ENCODE measurements around the gene STXBP5.

The STXBP5 gene

DNA sequence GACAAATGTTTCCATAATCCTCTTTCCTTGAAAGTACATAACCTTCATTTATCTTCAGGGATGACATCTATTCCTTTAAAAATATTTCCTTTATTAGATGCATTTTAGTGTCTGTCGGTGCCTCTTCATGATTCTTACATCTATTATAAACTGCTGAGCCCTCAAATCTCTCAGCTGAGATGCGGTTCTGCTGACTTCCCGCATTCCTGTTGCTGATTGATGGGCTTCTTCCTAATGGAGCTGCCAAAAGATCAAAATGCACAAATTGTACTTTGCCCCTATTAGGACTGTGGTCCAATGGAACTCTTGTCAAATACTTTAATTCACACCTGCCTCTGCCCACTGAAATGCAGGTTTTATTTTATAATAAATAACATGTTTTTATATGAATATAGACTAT is 225.6 kb downstream of the STXBP5 start:
- H2AFZ ChIP-seq (ENCODE audit: low read depth, low read length), result no peak overlapping the region
- DNase-seq, result no peak
- H3K14ac ChIP-seq (ENCODE audit: low read length in 2 of 2), result no peak overlapping the region
- H3K9ac ChIP-seq (ENCODE audit: low read length), result no peak overlapping the region
- no peak overlapping the region for H4K8ac ChIP-seq (ENCODE audit: low read length)
- H2BK12ac ChIP-seq (ENCODE audit: low read length in 2 of 2), result no peak overlapping the region
- H2BK5ac ChIP-seq (ENCODE audit: low read depth, low read length, poor library complexity, severe bottlenecking), result no peak overlapping the region
- H3K4ac ChIP-seq (ENCODE audit: low read depth in 1 of 2, low read length in 2 of 2), result no peak overlapping the region
- H3K4me3 ChIP-seq (ENCODE audit: insufficient read depth in 1 of 2, low read depth in 1 of 2, low read length in 2 of 2), result no peak overlapping the region
- no peaks in the 10 kb centered on the region for H3K36me3 ChIP-seq (ENCODE audit: control insufficient read depth in 1 of 2, insufficient read depth in 2 of 2, low read depth in 1 of 2, low read length in 2 of 2)
- H3K79me1 ChIP-seq (replicated peaks; ENCODE audit: low read length, poor library complexity, severe bottlenecking), result no peaks in the 10 kb centered on the region
- no peaks in the 10 kb centered on the region for H3K4me1 ChIP-seq (ENCODE audit: control insufficient read depth, insufficient read depth, low read depth, low read length)
- H2BK120ac ChIP-seq (ENCODE audit: low read depth, low read length), result no peak overlapping the region
- no peak overlapping the region for H3K27ac ChIP-seq (ENCODE audit: low read length, poor library complexity, severe bottlenecking)
- no peaks in the 10 kb centered on the region for H3K9me3 ChIP-seq (ENCODE audit: control insufficient read depth, low read length)
- no peak overlapping the region for H3K4me2 ChIP-seq (ENCODE audit: low read length, poor library complexity, severe bottlenecking)
- no peak overlapping the region for H2BK15ac ChIP-seq (ENCODE audit: low read depth, poor library complexity, severe bottlenecking)
- 75% methylated on average over 3 of the region's 3 CpGs for WGBS
- no peak overlapping the region for H2AK5ac ChIP-seq (ENCODE audit: low read length, severe bottlenecking)
- H3K27me3 ChIP-seq (ENCODE audit: control insufficient read depth in 1 of 2, insufficient read depth in 1 of 2, low read length in 2 of 2), result no peaks in the 10 kb centered on the region
- H4K91ac ChIP-seq (ENCODE audit: low read length), result no peak overlapping the region
- H3K18ac ChIP-seq (ENCODE audit: low read depth in 1 of 2, low read length in 2 of 2), result no peak overlapping the region
- no peak overlapping the region for H3K23ac ChIP-seq (ENCODE audit: low read length in 2 of 2)

DNA sequence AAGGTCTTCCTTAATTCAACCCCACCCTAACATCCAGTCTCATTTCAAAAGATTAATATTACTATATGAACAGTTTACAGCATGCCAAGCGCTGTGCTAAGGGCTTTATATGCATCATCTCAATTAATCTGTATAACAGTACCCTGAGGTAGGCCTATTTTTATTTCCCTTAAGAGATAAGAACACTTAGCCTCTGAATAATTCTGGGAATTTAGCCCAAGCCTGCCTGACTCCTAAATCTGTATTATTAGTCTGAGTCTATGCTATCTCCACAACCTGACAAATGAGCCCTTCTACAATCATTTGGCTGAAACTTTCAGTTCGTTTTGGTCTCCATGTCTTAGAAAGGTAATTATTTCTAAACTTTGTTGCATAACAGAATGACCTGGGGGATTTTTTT is 226.6 kb downstream of the STXBP5 start:
- Histone ChIP-seq H3K14ac (ENCODE audit: low read length in 2 of 2) (no peak overlapping the region), H3K9me3 (ENCODE audit: control insufficient read depth, low read length) (peaks cover 3% of the 10 kb centered on the region), H3K4ac (ENCODE audit: low read depth in 1 of 2, low read length in 2 of 2) (no peak overlapping the region), H2BK5ac (ENCODE audit: low read depth, low read length, poor library complexity, severe bottlenecking) (no peak overlapping the region), H3K79me1 (replicated peaks; ENCODE audit: low read length, poor library complexity, severe bottlenecking) (no peaks in the 10 kb centered on the region), H2AK5ac (ENCODE audit: low read length, severe bottlenecking) (no peak overlapping the region), H3K27me3 (ENCODE audit: control insufficient read depth in 1 of 2, insufficient read depth in 1 of 2, low read length in 2 of 2) (no peaks in the 10 kb centered on the region), H2BK120ac (ENCODE audit: low read depth, low read length) (no peak overlapping the region), H2BK12ac (ENCODE audit: low read length in 2 of 2) (no peak overlapping the region), H4K91ac (ENCODE audit: low read length) (no peak overlapping the region), H3K4me3 (ENCODE audit: insufficient read depth in 1 of 2, low read depth in 1 of 2, low read length in 2 of 2) (no peak overlapping the region), H4K8ac (ENCODE audit: low read length) (no peak overlapping the region), H3K36me3 (ENCODE audit: control insufficient read depth in 1 of 2, insufficient read depth in 2 of 2, low read depth in 1 of 2, low read length in 2 of 2) (no peaks in the 10 kb centered on the region), H3K18ac (ENCODE audit: low read depth in 1 of 2, low read length in 2 of 2) (no peak overlapping the region), H2AFZ (ENCODE audit: low read depth, low read length) (no peak overlapping the region), H3K27ac (ENCODE audit: low read length, poor library complexity, severe bottlenecking) (no peak overlapping the region), H2BK15ac (ENCODE audit: low read depth, poor library complexity, severe bottlenecking) (no peak overlapping the region), H3K23ac (ENCODE audit: low read length in 2 of 2) (no peak overlapping the region), H3K4me1 (ENCODE audit: control insufficient read depth, insufficient read depth, low read depth, low read length) (no peaks in the 10 kb centered on the region), H3K9ac (ENCODE audit: low read length) (no peak overlapping the region), H3K4me2 (ENCODE audit: low read length, poor library complexity, severe bottlenecking) (no peak overlapping the region)
- DNase-seq, result no peak
- WGBS, result 100% methylated on average over 1 of the region's 2 CpGs

- no peaks in the 10 kb centered on the region for H3K79me1 ChIP-seq (replicated peaks; ENCODE audit: low read length, poor library complexity, severe bottlenecking)
- no peak overlapping the region for H3K23ac ChIP-seq (ENCODE audit: low read length in 2 of 2)
- no peak overlapping the region for H3K4ac ChIP-seq (ENCODE audit: low read depth in 1 of 2, low read length in 2 of 2)
- no peak overlapping the region for H4K91ac ChIP-seq (ENCODE audit: low read length)
- H3K4me3 ChIP-seq (ENCODE audit: insufficient read depth in 1 of 2, low read depth in 1 of 2, low read length in 2 of 2), result no peak overlapping the region
- H3K9me3 ChIP-seq (ENCODE audit: control insufficient read depth, low read length), result peaks cover 6% of the 10 kb centered on the region
- no peak overlapping the region for H3K14ac ChIP-seq (ENCODE audit: low read length in 2 of 2)
- no peak overlapping the region for H2AK5ac ChIP-seq (ENCODE audit: low read length, severe bottlenecking)
- no peak overlapping the region for H2BK120ac ChIP-seq (ENCODE audit: low read depth, low read length)
- 94% methylated on average over 4 of the region's 4 CpGs for WGBS
- no peak overlapping the region for H4K8ac ChIP-seq (ENCODE audit: low read length)
- no peak overlapping the region for H2BK5ac ChIP-seq (ENCODE audit: low read depth, low read length, poor library complexity, severe bottlenecking)
- no peak for DNase-seq
- no peaks in the 10 kb centered on the region for H3K4me1 ChIP-seq (ENCODE audit: control insufficient read depth, insufficient read depth, low read depth, low read length)
- no peaks in the 10 kb centered on the region for H3K27me3 ChIP-seq (ENCODE audit: control insufficient read depth in 1 of 2, insufficient read depth in 1 of 2, low read length in 2 of 2)
- no peak overlapping the region for H3K4me2 ChIP-seq (ENCODE audit: low read length, poor library complexity, severe bottlenecking)
- H3K27ac ChIP-seq (ENCODE audit: low read length, poor library complexity, severe bottlenecking), result no peak overlapping the region
- no peak overlapping the region for H3K18ac ChIP-seq (ENCODE audit: low read depth in 1 of 2, low read length in 2 of 2)
- H2AFZ ChIP-seq (ENCODE audit: low read depth, low read length), result no peak overlapping the region
- no peaks in the 10 kb centered on the region for H3K36me3 ChIP-seq (ENCODE audit: control insufficient read depth in 1 of 2, insufficient read depth in 2 of 2, low read depth in 1 of 2, low read length in 2 of 2)
- no peak overlapping the region for H2BK12ac ChIP-seq (ENCODE audit: low read length in 2 of 2)
- H3K9ac ChIP-seq (ENCODE audit: low read length), result no peak overlapping the region
- no peak overlapping the region for H2BK15ac ChIP-seq (ENCODE audit: low read depth, poor library complexity, severe bottlenecking)
Measured at GRCh38 chr6:147434076-147434475, 229.9 kb downstream of the STXBP5 start.

DNA sequence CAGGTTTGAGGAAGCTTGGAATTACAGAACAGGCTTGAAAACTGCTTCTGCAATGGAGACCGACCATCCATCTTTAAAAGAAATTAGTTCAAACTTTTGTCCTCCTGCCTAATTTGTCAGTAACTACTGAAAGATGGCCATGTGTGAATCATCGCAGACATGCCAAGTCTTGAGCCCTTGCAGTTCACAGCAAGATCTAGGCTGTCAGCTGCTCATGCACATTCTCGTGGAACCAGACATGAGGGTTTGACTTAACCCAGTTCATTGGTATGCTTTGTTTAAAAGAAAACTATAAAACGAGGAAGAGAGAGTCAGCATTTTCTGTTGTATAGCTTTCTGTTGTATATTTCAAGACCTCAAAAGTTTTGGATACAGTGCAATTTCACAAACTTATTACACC is 230.3 kb downstream of the STXBP5 start:
- no peak overlapping the region for H3K27ac ChIP-seq (ENCODE audit: low read length, poor library complexity, severe bottlenecking)
- H3K36me3 ChIP-seq (ENCODE audit: control insufficient read depth in 1 of 2, insufficient read depth in 2 of 2, low read depth in 1 of 2, low read length in 2 of 2), result no peaks in the 10 kb centered on the region
- peaks cover 6% of the 10 kb centered on the region for H3K9me3 ChIP-seq (ENCODE audit: control insufficient read depth, low read length)
- no peak overlapping the region for H3K4me3 ChIP-seq (ENCODE audit: insufficient read depth in 1 of 2, low read depth in 1 of 2, low read length in 2 of 2)
- H2BK12ac ChIP-seq (ENCODE audit: low read length in 2 of 2), result no peak overlapping the region
- H3K14ac ChIP-seq (ENCODE audit: low read length in 2 of 2), result no peak overlapping the region
- DNase-seq, result peak; percentile 38
- H3K4me1 ChIP-seq (ENCODE audit: control insufficient read depth, insufficient read depth, low read depth, low read length), result no peaks in the 10 kb centered on the region
- no peak overlapping the region for H2BK5ac ChIP-seq (ENCODE audit: low read depth, low read length, poor library complexity, severe bottlenecking)
- H3K23ac ChIP-seq (ENCODE audit: low read length in 2 of 2), result no peak overlapping the region
- H2BK120ac ChIP-seq (ENCODE audit: low read depth, low read length), result no peak overlapping the region
- H3K9ac ChIP-seq (ENCODE audit: low read length), result no peak overlapping the region
- WGBS, result 47% methylated on average over 3 of the region's 4 CpGs
- no peak overlapping the region for H2AFZ ChIP-seq (ENCODE audit: low read depth, low read length)
- no peak overlapping the region for H3K4me2 ChIP-seq (ENCODE audit: low read length, poor library complexity, severe bottlenecking)
- no peak overlapping the region for H4K8ac ChIP-seq (ENCODE audit: low read length)
- no peak overlapping the region for H2BK15ac ChIP-seq (ENCODE audit: low read depth, poor library complexity, severe bottlenecking)
- no peaks in the 10 kb centered on the region for H3K79me1 ChIP-seq (replicated peaks; ENCODE audit: low read length, poor library complexity, severe bottlenecking)
- H3K18ac ChIP-seq (ENCODE audit: low read depth in 1 of 2, low read length in 2 of 2), result no peak overlapping the region
- no peak overlapping the region for H2AK5ac ChIP-seq (ENCODE audit: low read length, severe bottlenecking)
- H4K91ac ChIP-seq (ENCODE audit: low read length), result no peak overlapping the region
- no peaks in the 10 kb centered on the region for H3K27me3 ChIP-seq (ENCODE audit: control insufficient read depth in 1 of 2, insufficient read depth in 1 of 2, low read length in 2 of 2)
- no peak overlapping the region for H3K4ac ChIP-seq (ENCODE audit: low read depth in 1 of 2, low read length in 2 of 2)
